Hepatocyte (in vitro differentiated cells): ENCODE results near the gene MROH2B.

Source experiments
- EZH2 ChIP-seq: fragments of 200-600 bp; sonication (generic); IDR thresholded peaks from 2 replicates; pipeline ENCODE4 v1.6.1; 2016; ENCODE audit warnings: antibody characterized with exemption, mild to moderate bottlenecking, borderline replicate concordance
- EZH2phosphoT487 ChIP-seq: fragments of 200-600 bp; sonication (generic); IDR thresholded peaks from one replicate; pipeline ENCODE4 v1.6.1; 2018; ENCODE audit warnings: antibody characterized with exemption, mild to moderate bottlenecking, low read depth, moderate library complexity; ENCODE audit not compliant: unreplicated experiment, severe bottlenecking
- TF ChIP-seq, protein P1 (sequence below): fragments of 200-600 bp; sonication (generic); IDR thresholded peaks from 2 replicates; pipeline ENCODE4 v1.5.1; 2016; ENCODE audit warnings: antibody characterized with exemption, mild to moderate bottlenecking; ENCODE audit not compliant: poor library complexity

- TF ChIP-seq, protein P1, sequence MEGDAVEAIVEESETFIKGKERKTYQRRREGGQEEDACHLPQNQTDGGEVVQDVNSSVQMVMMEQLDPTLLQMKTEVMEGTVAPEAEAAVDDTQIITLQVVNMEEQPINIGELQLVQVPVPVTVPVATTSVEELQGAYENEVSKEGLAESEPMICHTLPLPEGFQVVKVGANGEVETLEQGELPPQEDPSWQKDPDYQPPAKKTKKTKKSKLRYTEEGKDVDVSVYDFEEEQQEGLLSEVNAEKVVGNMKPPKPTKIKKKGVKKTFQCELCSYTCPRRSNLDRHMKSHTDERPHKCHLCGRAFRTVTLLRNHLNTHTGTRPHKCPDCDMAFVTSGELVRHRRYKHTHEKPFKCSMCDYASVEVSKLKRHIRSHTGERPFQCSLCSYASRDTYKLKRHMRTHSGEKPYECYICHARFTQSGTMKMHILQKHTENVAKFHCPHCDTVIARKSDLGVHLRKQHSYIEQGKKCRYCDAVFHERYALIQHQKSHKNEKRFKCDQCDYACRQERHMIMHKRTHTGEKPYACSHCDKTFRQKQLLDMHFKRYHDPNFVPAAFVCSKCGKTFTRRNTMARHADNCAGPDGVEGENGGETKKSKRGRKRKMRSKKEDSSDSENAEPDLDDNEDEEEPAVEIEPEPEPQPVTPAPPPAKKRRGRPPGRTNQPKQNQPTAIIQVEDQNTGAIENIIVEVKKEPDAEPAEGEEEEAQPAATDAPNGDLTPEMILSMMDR, result no peak
- TF ChIP-seq EZH2 (no peak), EZH2phosphoT487 (no peak)
Measured at GRCh38 chr5:40999142-40999541, 72.0 kb downstream of the MROH2B start.
